MM.1S (cell line): ENCODE results near the gene ADCY2.

Experiments
- DNase-seq: peaks from one replicate; pipeline ENCODE4 v3.0.0-alpha.2; 2015
- H2AFZ ChIP-seq: fragments of 300-600 bp; sonication (generic); 2 replicates; pipeline ENCODE4 v1.6.0; 2016; ENCODE audit warnings: antibody characterized with exemption, low read length
- H3F3A ChIP-seq: fragments of 300-600 bp; sonication (generic); 2 replicates; pipeline ENCODE4 v1.6.1; 2016; ENCODE audit warnings: mild to moderate bottlenecking, antibody characterized with exemption, low read length, moderate library complexity, mixed read lengths; ENCODE audit not compliant: insufficient read depth
- H3K27ac ChIP-seq: fragments of 300-600 bp; sonication (generic); 2 replicates; pipeline ENCODE4 v1.5.1; 2016; ENCODE audit warnings: mild to moderate bottlenecking, low read length
- H3K27me3 ChIP-seq: fragments of 300-600 bp; sonication (generic); replicated peaks from 2 replicates; pipeline ENCODE4 v1.6.0; 2016; ENCODE audit warnings: low read length; ENCODE audit not compliant: insufficient read depth
- H3K36me3 ChIP-seq: fragments of 300-600 bp; sonication (generic); replicated peaks from 2 replicates; pipeline ENCODE4 v1.6.1; 2016; ENCODE audit warnings: mild to moderate bottlenecking, low read length, mixed read lengths; ENCODE audit not compliant: insufficient read depth
- H3K4me1 ChIP-seq: fragments of 300-600 bp; sonication (generic); 2 replicates; pipeline ENCODE4 v1.6.1; 2016; ENCODE audit warnings: low read length, mixed read lengths
- H3K4me2 ChIP-seq: fragments of 300-600 bp; sonication (generic); 2 replicates; pipeline ENCODE4 v1.6.0; 2016; ENCODE audit warnings: low read depth, low read length
- H3K4me3 ChIP-seq: fragments of 300-600 bp; sonication (generic); 2 replicates; pipeline ENCODE4 v1.5.1; 2016; ENCODE audit warnings: low read length, mixed read lengths
- H3K79me2 ChIP-seq: fragments of 300-600 bp; sonication (generic); 2 replicates; pipeline ENCODE4 v1.6.1; 2016; ENCODE audit warnings: mixed run types, low read length, mixed read lengths
- H3K9ac ChIP-seq: fragments of 300-600 bp; sonication (generic); 2 replicates; pipeline ENCODE4 v1.6.1; 2016; ENCODE audit warnings: low read length, mixed read lengths
- H3K9me2 ChIP-seq: fragments of 300-600 bp; sonication (generic); replicated peaks from 2 replicates; pipeline ENCODE4 v1.6.1; 2016; ENCODE audit warnings: mild to moderate bottlenecking, low read length, mixed read lengths; ENCODE audit not compliant: insufficient read depth
- H3K9me3 ChIP-seq: fragments of 300-600 bp; sonication (generic); replicated peaks from 2 replicates; pipeline ENCODE4 v1.6.1; 2016; ENCODE audit warnings: mild to moderate bottlenecking, low read length, mixed read lengths; ENCODE audit not compliant: insufficient read depth
- H4K20me1 ChIP-seq: fragments of 300-600 bp; sonication (generic); 2 replicates; pipeline ENCODE4 v1.6.1; 2016; ENCODE audit warnings: mild to moderate bottlenecking, low read length, moderate library complexity, mixed read lengths; ENCODE audit not compliant: insufficient read depth
- EZH2 ChIP-seq: fragments of 300-600 bp; sonication (generic); optimal IDR thresholded peaks from 2 replicates; pipeline ENCODE3; 2017; ENCODE audit warnings: low read depth, mild to moderate bottlenecking, antibody characterized with exemption, low read length, mixed read lengths
- EZH2phosphoT487 ChIP-seq: fragments of 300-600 bp; sonication (generic); IDR thresholded peaks from 2 replicates; pipeline ENCODE4 v1.6.1; 2018; ENCODE audit warnings: antibody characterized with exemption, low read length
- TF ChIP-seq, protein P1 (sequence below): fragments of 300-600 bp; sonication (generic); IDR thresholded peaks from 2 replicates; pipeline ENCODE4 v1.5.1; 2016; ENCODE audit warnings: antibody characterized with exemption, low read length, mixed read lengths

Gene ADCY2

GRCh38 chr5:7741415-7742065, 345.6 kb downstream of the ADCY2 start:
- Histone ChIP-seq H3K4me1 (no peaks in the 10 kb centered on the region), H4K20me1 (no peaks in the 10 kb centered on the region), H3K4me2 (no peak overlapping the region), H3K9ac (no peak overlapping the region), H3K36me3 (no peaks in the 10 kb centered on the region), H3K27ac (no peak overlapping the region), H3F3A (no peaks in the 10 kb centered on the region), H3K79me2 (no peaks in the 10 kb centered on the region), H2AFZ (no peak overlapping the region), H3K27me3 (no peaks in the 10 kb centered on the region), H3K4me3 (no peak overlapping the region), H3K9me3 (no peaks in the 10 kb centered on the region), H3K9me2 (no peaks in the 10 kb centered on the region)
- DNase-seq: no peak
- TF ChIP-seq EZH2 (no peak), EZH2phosphoT487 (no peak)
- TF ChIP-seq, protein P1, sequence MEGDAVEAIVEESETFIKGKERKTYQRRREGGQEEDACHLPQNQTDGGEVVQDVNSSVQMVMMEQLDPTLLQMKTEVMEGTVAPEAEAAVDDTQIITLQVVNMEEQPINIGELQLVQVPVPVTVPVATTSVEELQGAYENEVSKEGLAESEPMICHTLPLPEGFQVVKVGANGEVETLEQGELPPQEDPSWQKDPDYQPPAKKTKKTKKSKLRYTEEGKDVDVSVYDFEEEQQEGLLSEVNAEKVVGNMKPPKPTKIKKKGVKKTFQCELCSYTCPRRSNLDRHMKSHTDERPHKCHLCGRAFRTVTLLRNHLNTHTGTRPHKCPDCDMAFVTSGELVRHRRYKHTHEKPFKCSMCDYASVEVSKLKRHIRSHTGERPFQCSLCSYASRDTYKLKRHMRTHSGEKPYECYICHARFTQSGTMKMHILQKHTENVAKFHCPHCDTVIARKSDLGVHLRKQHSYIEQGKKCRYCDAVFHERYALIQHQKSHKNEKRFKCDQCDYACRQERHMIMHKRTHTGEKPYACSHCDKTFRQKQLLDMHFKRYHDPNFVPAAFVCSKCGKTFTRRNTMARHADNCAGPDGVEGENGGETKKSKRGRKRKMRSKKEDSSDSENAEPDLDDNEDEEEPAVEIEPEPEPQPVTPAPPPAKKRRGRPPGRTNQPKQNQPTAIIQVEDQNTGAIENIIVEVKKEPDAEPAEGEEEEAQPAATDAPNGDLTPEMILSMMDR: no peak

DNA sequence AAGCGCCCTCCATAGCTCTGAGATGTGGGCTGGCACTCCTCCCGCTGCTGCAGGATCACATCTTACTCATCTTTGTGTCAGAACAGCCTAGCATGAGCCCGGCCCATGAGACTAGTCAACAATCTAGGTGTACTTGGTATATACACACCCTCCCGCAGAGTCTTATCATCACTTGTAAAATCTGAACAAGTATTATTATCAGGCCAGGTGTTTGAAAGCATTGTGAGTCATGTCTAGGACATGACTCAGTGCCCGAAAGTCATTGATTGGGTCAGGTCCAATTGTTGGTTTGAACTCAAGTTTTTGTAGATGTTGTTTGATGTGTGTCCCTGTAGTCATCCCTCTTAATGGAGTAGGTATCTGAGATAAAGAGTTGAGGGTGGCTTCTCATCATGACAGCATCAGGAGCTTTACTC, 346.3 kb downstream of the ADCY2 start:
- Histone ChIP-seq H2AFZ (no peak overlapping the region), H3K9me3 (no peaks in the 10 kb centered on the region), H3K9me2 (no peaks in the 10 kb centered on the region), H4K20me1 (no peaks in the 10 kb centered on the region), H3K4me3 (no peak overlapping the region), H3K4me2 (no peak overlapping the region), H3K27me3 (no peaks in the 10 kb centered on the region), H3K36me3 (no peaks in the 10 kb centered on the region), H3F3A (no peaks in the 10 kb centered on the region), H3K27ac (no peak overlapping the region), H3K79me2 (no peaks in the 10 kb centered on the region), H3K4me1 (no peaks in the 10 kb centered on the region), H3K9ac (no peak overlapping the region)
- TF ChIP-seq, protein P1: no peak
- DNase-seq: no peak

DNA sequence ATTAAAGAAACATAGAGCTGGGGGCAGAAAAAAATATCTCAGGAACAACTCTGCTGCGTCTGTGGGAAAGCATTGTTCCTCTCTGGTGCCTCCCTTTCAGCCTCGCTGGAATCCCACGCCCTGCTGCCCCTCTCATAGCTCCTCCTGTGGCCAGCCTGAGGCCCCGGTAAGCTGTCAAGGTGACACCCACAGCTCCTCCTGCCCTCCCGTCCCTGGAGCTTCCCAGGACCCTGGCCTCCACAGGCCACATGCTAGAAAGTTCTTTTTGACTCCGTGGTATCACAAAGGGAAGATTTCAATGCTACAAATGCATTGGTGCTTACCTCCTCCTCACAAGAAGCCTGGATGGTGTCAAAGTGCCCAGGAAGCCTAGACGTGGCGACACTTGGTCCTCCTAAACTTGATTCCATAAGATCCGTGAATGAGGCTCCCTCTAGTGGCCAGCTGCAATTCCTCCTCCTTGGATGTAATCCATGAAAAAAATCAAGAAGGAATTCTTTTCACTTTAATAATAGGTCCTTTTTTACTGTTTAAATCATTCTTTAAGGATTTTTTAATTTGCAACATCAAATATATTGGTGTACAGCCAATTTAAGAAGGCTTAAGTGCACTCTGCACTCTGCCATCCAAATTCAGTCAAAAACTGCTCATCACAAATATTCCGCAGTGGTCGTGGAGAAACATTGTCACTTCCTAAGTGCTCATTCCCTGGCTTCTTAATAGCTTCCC, 350.1 kb downstream of the ADCY2 start:
- TF ChIP-seq EZH2 (no peak), EZH2phosphoT487 (no peak)
- TF ChIP-seq, protein P1: peak; percentile 84
- Histone ChIP-seq H3K4me1 (no peaks in the 10 kb centered on the region), H3K4me2 (no peak overlapping the region), H3K9me2 (no peaks in the 10 kb centered on the region), H3K27me3 (no peaks in the 10 kb centered on the region), H3K27ac (no peak overlapping the region), H3K9me3 (no peaks in the 10 kb centered on the region), H2AFZ (peak overlapping the region; percentile 43; the same call in 1 of the 2 replicates), H3K4me3 (no peak overlapping the region), H3K79me2 (no peaks in the 10 kb centered on the region), H4K20me1 (no peaks in the 10 kb centered on the region), H3K36me3 (no peaks in the 10 kb centered on the region), H3F3A (no peaks in the 10 kb centered on the region), H3K9ac (no peak overlapping the region)
- DNase-seq: peak; percentile 38
